Stimulated activated CD8-positive, alpha-beta memory T cell treated with anti-CD3 and anti-CD28 coated beads, Interleukin-15, amount 100 ng/mL, for 1 hour (primary cell): ENCODE data around the gene EXOSC7.
"Not testable (repeated sequence)": the region's sequence is repeated elsewhere in the genome, so short reads cannot be mapped to it uniquely, and the experiment has no call there.

ENCODE experiments used
- DNase-seq: peaks from one replicate; pipeline ENCODE4 v3.0.0-alpha.2; 2020; ENCODE audit warnings: low read depth

Gene EXOSC7

GRCh38 chr3:45024542-45025255, 48.7 kb downstream of the EXOSC7 start:
- DNase-seq, result no peak

GRCh38 chr3:45026038-45026437, 50.0 kb downstream of the EXOSC7 start, which contains the start of gene CLEC3B:
CLEC3B (plus strand) TSS chr3:45026303; CDS start chr3:45026363, 60 bp downstream.
- no peak for DNase-seq

- DNase-seq, result no peak
These were observed 50.9 kb downstream of the EXOSC7 start for GRCh38 chr3:45026957-45027356.

- no peak for DNase-seq
These were observed 51.4 kb downstream of the EXOSC7 start for GRCh38 chr3:45027441-45027840.

GRCh38 chr3:45029216-45029615, 53.2 kb downstream of the EXOSC7 start:
- no peak for DNase-seq

GRCh38 chr3:45029661-45030060, 53.6 kb downstream of the EXOSC7 start:
- no peak for DNase-seq

GRCh38 chr3:45031531-45031930, 55.5 kb downstream of the EXOSC7 start:
- no peak for DNase-seq

GRCh38 chr3:45032113-45032512, 56.1 kb downstream of the EXOSC7 start:
- no peak for DNase-seq

- no peak for DNase-seq
These were observed 57.7 kb downstream of the EXOSC7 start for GRCh38 chr3:45033791-45034190.

- DNase-seq, result no peak
These were observed 58.7 kb downstream of the EXOSC7 start for GRCh38 chr3:45034612-45035252.

GRCh38 chr3:45035441-45036301, 59.6 kb downstream of the EXOSC7 start:
- no peak for DNase-seq

GRCh38 chr3:45037720-45038455, 61.8 kb downstream of the EXOSC7 start:
- DNase-seq, result peak; percentile 88

GRCh38 chr3:45041666-45042065, 65.6 kb downstream of the EXOSC7 start:
- no peak for DNase-seq

- no peak for DNase-seq
These were observed 66.1 kb downstream of the EXOSC7 start for GRCh38 chr3:45042162-45042561.

GRCh38 chr3:45043728-45044299, 67.8 kb downstream of the EXOSC7 start:
- no peak for DNase-seq

GRCh38 chr3:45048244-45048643, 72.2 kb downstream of the EXOSC7 start:
- DNase-seq, result no peak

- no peak for DNase-seq
These were observed 73.8 kb downstream of the EXOSC7 start for GRCh38 chr3:45049807-45050206.

GRCh38 chr3:45051685-45052084, 75.6 kb downstream of the EXOSC7 start:
- no peak for DNase-seq

- DNase-seq, result not testable (repeated sequence)
These were observed 77.8 kb downstream of the EXOSC7 start for GRCh38 chr3:45053805-45054195.

GRCh38 chr3:45054196-45054857, 78.3 kb downstream of the EXOSC7 start:
- no peak for DNase-seq

GRCh38 chr3:45055032-45055410, 79.0 kb downstream of the EXOSC7 start:
- DNase-seq, result no peak
